MM.1S (cell line): Measurements from ENCODE around the gene KDM7A.

Experiments used
- DNase-seq: peaks from one replicate; pipeline ENCODE4 v3.0.0-alpha.2; 2015
- H2AFZ ChIP-seq: fragments of 300-600 bp; sonication (generic); 2 replicates; pipeline ENCODE4 v1.6.0; 2016; ENCODE audit warnings: antibody characterized with exemption, low read length
- H3F3A ChIP-seq: fragments of 300-600 bp; sonication (generic); 2 replicates; pipeline ENCODE4 v1.6.1; 2016; ENCODE audit warnings: mild to moderate bottlenecking, antibody characterized with exemption, low read length, moderate library complexity, mixed read lengths; ENCODE audit not compliant: insufficient read depth
- H3K27ac ChIP-seq: fragments of 300-600 bp; sonication (generic); 2 replicates; pipeline ENCODE4 v1.5.1; 2016; ENCODE audit warnings: mild to moderate bottlenecking, low read length
- H3K27me3 ChIP-seq: fragments of 300-600 bp; sonication (generic); replicated peaks from 2 replicates; pipeline ENCODE4 v1.6.0; 2016; ENCODE audit warnings: low read length; ENCODE audit not compliant: insufficient read depth
- H3K36me3 ChIP-seq: fragments of 300-600 bp; sonication (generic); replicated peaks from 2 replicates; pipeline ENCODE4 v1.6.1; 2016; ENCODE audit warnings: mild to moderate bottlenecking, low read length, mixed read lengths; ENCODE audit not compliant: insufficient read depth
- H3K4me1 ChIP-seq: fragments of 300-600 bp; sonication (generic); 2 replicates; pipeline ENCODE4 v1.6.1; 2016; ENCODE audit warnings: low read length, mixed read lengths
- H3K4me2 ChIP-seq: fragments of 300-600 bp; sonication (generic); 2 replicates; pipeline ENCODE4 v1.6.0; 2016; ENCODE audit warnings: low read depth, low read length
- H3K4me3 ChIP-seq: fragments of 300-600 bp; sonication (generic); 2 replicates; pipeline ENCODE4 v1.5.1; 2016; ENCODE audit warnings: low read length, mixed read lengths
- H3K79me2 ChIP-seq: fragments of 300-600 bp; sonication (generic); 2 replicates; pipeline ENCODE4 v1.6.1; 2016; ENCODE audit warnings: mixed run types, low read length, mixed read lengths
- H3K9ac ChIP-seq: fragments of 300-600 bp; sonication (generic); 2 replicates; pipeline ENCODE4 v1.6.1; 2016; ENCODE audit warnings: low read length, mixed read lengths
- H3K9me2 ChIP-seq: fragments of 300-600 bp; sonication (generic); replicated peaks from 2 replicates; pipeline ENCODE4 v1.6.1; 2016; ENCODE audit warnings: mild to moderate bottlenecking, low read length, mixed read lengths; ENCODE audit not compliant: insufficient read depth
- H3K9me3 ChIP-seq: fragments of 300-600 bp; sonication (generic); replicated peaks from 2 replicates; pipeline ENCODE4 v1.6.1; 2016; ENCODE audit warnings: mild to moderate bottlenecking, low read length, mixed read lengths; ENCODE audit not compliant: insufficient read depth
- H4K20me1 ChIP-seq: fragments of 300-600 bp; sonication (generic); 2 replicates; pipeline ENCODE4 v1.6.1; 2016; ENCODE audit warnings: mild to moderate bottlenecking, low read length, moderate library complexity, mixed read lengths; ENCODE audit not compliant: insufficient read depth
- CTCF ChIP-seq: fragments of 300-600 bp; sonication (generic); IDR thresholded peaks from 2 replicates; pipeline ENCODE4 v1.5.1; 2016; ENCODE audit warnings: antibody characterized with exemption, low read length, mixed read lengths
- EZH2 ChIP-seq: fragments of 300-600 bp; sonication (generic); optimal IDR thresholded peaks from 2 replicates; pipeline ENCODE3; 2017; ENCODE audit warnings: low read depth, mild to moderate bottlenecking, antibody characterized with exemption, low read length, mixed read lengths
- EZH2phosphoT487 ChIP-seq: fragments of 300-600 bp; sonication (generic); IDR thresholded peaks from 2 replicates; pipeline ENCODE4 v1.6.1; 2018; ENCODE audit warnings: antibody characterized with exemption, low read length

Gene KDM7A

GRCh38 chr7:140209866-140210609 lies 33.3 kb upstream of the KDM7A start:
- H3K4me2 ChIP-seq, result peak overlapping the region; percentile 77

GRCh38 chr7:140206616-140207389 lies 30.0 kb upstream of the KDM7A start:
- Histone ChIP-seq H4K20me1 (no peaks in the 10 kb centered on the region), H3K9ac (no peak overlapping the region), H3K27me3 (no peaks in the 10 kb centered on the region; the same call in 1 of the 2 replicates), H3K4me3 (no peak overlapping the region), H3K9me2 (no peaks in the 10 kb centered on the region), H3K27ac (no peak overlapping the region), H3K79me2 (no peaks in the 10 kb centered on the region), H3K36me3 (no peaks in the 10 kb centered on the region), H3K4me2 (no peak overlapping the region), H3K4me1 (peaks cover 24% of the 10 kb centered on the region), H2AFZ (no peak overlapping the region), H3K9me3 (no peaks in the 10 kb centered on the region), H3F3A (peaks cover 25% of the 10 kb centered on the region)
- TF ChIP-seq CTCF, result no peak
- no peak for TF ChIP-seq EZH2phosphoT487
- TF ChIP-seq EZH2, result no peak
- no peak for DNase-seq

More at GRCh38 chr7:140209866-140210609, 33.3 kb upstream of the KDM7A start:
- H3K4me3 ChIP-seq, result peak overlapping the region; percentile 26
- DNase-seq, result peak; percentile 96
- peak overlapping the region; percentile 34 for H2AFZ ChIP-seq
- peaks cover 2% of the 10 kb centered on the region for H3K27me3 ChIP-seq
- no peaks in the 10 kb centered on the region for H3K79me2 ChIP-seq
- no peaks in the 10 kb centered on the region for H3K36me3 ChIP-seq
- TF ChIP-seq EZH2phosphoT487, result no peak
- H3F3A ChIP-seq, result peaks cover 54% of the 10 kb centered on the region
- peaks cover 52% of the 10 kb centered on the region for H3K4me1 ChIP-seq
- H3K27ac ChIP-seq, result peak overlapping the region; percentile 62
- no peaks in the 10 kb centered on the region for H4K20me1 ChIP-seq
- no peaks in the 10 kb centered on the region for H3K9me3 ChIP-seq
- no peaks in the 10 kb centered on the region for H3K9me2 ChIP-seq
- H3K9ac ChIP-seq, result peak overlapping the region; percentile 11; the same call in 1 of the 2 replicates

GRCh38 chr7:140205600-140205999 lies 28.8 kb upstream of the KDM7A start:
- no peaks in the 10 kb centered on the region for H3K9me2 ChIP-seq
- H3K9ac ChIP-seq, result no peak overlapping the region
- no peak overlapping the region for H3K4me2 ChIP-seq
- H3F3A ChIP-seq, result peaks cover 17% of the 10 kb centered on the region
- H3K9me3 ChIP-seq, result no peaks in the 10 kb centered on the region
- H3K27me3 ChIP-seq, result no peaks in the 10 kb centered on the region; the same call in 1 of the 2 replicates
- no peak for TF ChIP-seq EZH2phosphoT487
- no peak for TF ChIP-seq EZH2
- TF ChIP-seq CTCF, result no peak
- no peak for DNase-seq
- no peaks in the 10 kb centered on the region for H3K36me3 ChIP-seq
- H4K20me1 ChIP-seq, result no peaks in the 10 kb centered on the region
- H3K4me1 ChIP-seq, result peaks cover 15% of the 10 kb centered on the region
- no peaks in the 10 kb centered on the region for H3K79me2 ChIP-seq
- no peak overlapping the region for H3K27ac ChIP-seq
- H2AFZ ChIP-seq, result no peak overlapping the region
- H3K4me3 ChIP-seq, result no peak overlapping the region
